Liver (tissue), 3 donors: ENCODE results near the gene SOX5.

Experiments used
- EGR1 ChIP-seq, 2 donors: IDR thresholded peaks; 2 replicates each; pipeline ENCODE4 v1.6.1; 2016 to 2018; ENCODE audit warnings: antibody characterized with exemption in 2 of 2, low read depth in 2 of 2
- FOXA1 ChIP-seq: IDR thresholded peaks from 2 replicates; pipeline ENCODE4 v1.6.1; 2016; ENCODE audit warnings: antibody characterized with exemption
- GABPA ChIP-seq, 2 donors: IDR thresholded peaks in 1 of 2; conservative IDR thresholded peaks in 1 of 2; 2 replicates each; pipeline ENCODE4 v1.6.1; 2016; ENCODE audit warnings: antibody characterized with exemption in 2 of 2, mild to moderate bottlenecking in 1 of 2, moderate library complexity in 1 of 2
- HNF4G ChIP-seq: IDR thresholded peaks from 2 replicates; pipeline ENCODE4 v1.6.1; 2016; ENCODE audit warnings: antibody characterized with exemption
- RAD21 ChIP-seq, 2 donors: IDR thresholded peaks; 2 replicates each; pipeline ENCODE4 v1.6.1; 2016; ENCODE audit warnings: antibody characterized with exemption in 2 of 2, mild to moderate bottlenecking in 2 of 2
- SP1 ChIP-seq: IDR thresholded peaks from 2 replicates; pipeline ENCODE4 v1.6.1; 2018; ENCODE audit warnings: antibody characterized with exemption, mild to moderate bottlenecking
- YY1 ChIP-seq: IDR thresholded peaks from 2 replicates; pipeline ENCODE4 v1.6.1; 2016; ENCODE audit warnings: antibody characterized with exemption, mild to moderate bottlenecking
- TF ChIP-seq, protein P1 (sequence below): IDR thresholded peaks from 2 replicates; pipeline ENCODE4 v1.6.1; 2016; ENCODE audit warnings: antibody characterized with exemption
- TF ChIP-seq, protein P2 (sequence below): fragments of 150-350 bp; IDR thresholded peaks from 2 replicates; pipeline ENCODE4 v1.5.1; 2017; ENCODE audit warnings: improper control_type of control experiment, low read depth, low read length; ENCODE audit not compliant: missing input control
- TF ChIP-seq, protein P3 (sequence below): IDR thresholded peaks from 2 replicates; pipeline ENCODE4 v1.6.1; 2016; ENCODE audit warnings: antibody characterized with exemption, mild to moderate bottlenecking
- donor health status: healthy.
- donor health status: healthy.

DNA sequence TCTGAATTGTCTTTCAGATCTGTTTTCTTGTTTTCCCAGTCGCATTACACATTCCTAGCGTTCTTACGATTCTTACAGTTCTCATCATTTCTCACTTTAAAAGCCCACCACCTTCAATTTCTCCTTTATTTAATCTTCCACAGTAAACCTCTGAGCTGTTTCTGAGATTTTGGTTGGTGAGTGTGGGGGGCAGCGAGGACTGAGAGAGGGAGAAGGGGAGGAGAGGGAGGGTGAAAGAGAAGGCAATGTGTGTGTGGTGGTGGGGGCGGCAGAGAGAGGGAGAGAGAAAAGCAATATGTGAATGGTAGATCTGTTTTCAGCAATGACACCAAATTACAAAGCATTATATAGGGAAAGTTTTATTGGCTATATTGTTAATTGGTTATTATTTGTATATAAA lies 282.6 kb downstream of the SOX5 start:
- TF ChIP-seq RAD21 (IDR thresholded peaks at IDR 0.05), result no peak
- TF ChIP-seq, protein P1, sequence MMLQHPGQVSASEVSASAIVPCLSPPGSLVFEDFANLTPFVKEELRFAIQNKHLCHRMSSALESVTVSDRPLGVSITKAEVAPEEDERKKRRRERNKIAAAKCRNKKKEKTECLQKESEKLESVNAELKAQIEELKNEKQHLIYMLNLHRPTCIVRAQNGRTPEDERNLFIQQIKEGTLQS, result no peak
- TF ChIP-seq, protein P2, sequence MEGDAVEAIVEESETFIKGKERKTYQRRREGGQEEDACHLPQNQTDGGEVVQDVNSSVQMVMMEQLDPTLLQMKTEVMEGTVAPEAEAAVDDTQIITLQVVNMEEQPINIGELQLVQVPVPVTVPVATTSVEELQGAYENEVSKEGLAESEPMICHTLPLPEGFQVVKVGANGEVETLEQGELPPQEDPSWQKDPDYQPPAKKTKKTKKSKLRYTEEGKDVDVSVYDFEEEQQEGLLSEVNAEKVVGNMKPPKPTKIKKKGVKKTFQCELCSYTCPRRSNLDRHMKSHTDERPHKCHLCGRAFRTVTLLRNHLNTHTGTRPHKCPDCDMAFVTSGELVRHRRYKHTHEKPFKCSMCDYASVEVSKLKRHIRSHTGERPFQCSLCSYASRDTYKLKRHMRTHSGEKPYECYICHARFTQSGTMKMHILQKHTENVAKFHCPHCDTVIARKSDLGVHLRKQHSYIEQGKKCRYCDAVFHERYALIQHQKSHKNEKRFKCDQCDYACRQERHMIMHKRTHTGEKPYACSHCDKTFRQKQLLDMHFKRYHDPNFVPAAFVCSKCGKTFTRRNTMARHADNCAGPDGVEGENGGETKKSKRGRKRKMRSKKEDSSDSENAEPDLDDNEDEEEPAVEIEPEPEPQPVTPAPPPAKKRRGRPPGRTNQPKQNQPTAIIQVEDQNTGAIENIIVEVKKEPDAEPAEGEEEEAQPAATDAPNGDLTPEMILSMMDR, result no peak
- TF ChIP-seq, protein P3, sequence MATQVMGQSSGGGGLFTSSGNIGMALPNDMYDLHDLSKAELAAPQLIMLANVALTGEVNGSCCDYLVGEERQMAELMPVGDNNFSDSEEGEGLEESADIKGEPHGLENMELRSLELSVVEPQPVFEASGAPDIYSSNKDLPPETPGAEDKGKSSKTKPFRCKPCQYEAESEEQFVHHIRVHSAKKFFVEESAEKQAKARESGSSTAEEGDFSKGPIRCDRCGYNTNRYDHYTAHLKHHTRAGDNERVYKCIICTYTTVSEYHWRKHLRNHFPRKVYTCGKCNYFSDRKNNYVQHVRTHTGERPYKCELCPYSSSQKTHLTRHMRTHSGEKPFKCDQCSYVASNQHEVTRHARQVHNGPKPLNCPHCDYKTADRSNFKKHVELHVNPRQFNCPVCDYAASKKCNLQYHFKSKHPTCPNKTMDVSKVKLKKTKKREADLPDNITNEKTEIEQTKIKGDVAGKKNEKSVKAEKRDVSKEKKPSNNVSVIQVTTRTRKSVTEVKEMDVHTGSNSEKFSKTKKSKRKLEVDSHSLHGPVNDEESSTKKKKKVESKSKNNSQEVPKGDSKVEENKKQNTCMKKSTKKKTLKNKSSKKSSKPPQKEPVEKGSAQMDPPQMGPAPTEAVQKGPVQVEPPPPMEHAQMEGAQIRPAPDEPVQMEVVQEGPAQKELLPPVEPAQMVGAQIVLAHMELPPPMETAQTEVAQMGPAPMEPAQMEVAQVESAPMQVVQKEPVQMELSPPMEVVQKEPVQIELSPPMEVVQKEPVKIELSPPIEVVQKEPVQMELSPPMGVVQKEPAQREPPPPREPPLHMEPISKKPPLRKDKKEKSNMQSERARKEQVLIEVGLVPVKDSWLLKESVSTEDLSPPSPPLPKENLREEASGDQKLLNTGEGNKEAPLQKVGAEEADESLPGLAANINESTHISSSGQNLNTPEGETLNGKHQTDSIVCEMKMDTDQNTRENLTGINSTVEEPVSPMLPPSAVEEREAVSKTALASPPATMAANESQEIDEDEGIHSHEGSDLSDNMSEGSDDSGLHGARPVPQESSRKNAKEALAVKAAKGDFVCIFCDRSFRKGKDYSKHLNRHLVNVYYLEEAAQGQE, result no peak
- no peak for TF ChIP-seq YY1
- TF ChIP-seq HNF4G, result no peak
- no peak for TF ChIP-seq EGR1 (IDR thresholded peaks at IDR 0.05; ENCODE audit: low read depth in 2 of 2)
- no peak for TF ChIP-seq GABPA (IDR thresholded peaks at IDR 0.05 in 1 of 2, conservative IDR thresholded peaks at IDR 0.05 in 1 of 2)
- no peak for TF ChIP-seq FOXA1
- TF ChIP-seq SP1, result no peak
